AG20443 (cell line): Measurements from ENCODE around the gene SELENOO.

ENCODE experiments used
- DNase-seq: peaks from one replicate; pipeline ENCODE4 v3.0.0; 2012; ENCODE audit warnings: low spot score, mixed read lengths

Gene SELENOO

DNA sequence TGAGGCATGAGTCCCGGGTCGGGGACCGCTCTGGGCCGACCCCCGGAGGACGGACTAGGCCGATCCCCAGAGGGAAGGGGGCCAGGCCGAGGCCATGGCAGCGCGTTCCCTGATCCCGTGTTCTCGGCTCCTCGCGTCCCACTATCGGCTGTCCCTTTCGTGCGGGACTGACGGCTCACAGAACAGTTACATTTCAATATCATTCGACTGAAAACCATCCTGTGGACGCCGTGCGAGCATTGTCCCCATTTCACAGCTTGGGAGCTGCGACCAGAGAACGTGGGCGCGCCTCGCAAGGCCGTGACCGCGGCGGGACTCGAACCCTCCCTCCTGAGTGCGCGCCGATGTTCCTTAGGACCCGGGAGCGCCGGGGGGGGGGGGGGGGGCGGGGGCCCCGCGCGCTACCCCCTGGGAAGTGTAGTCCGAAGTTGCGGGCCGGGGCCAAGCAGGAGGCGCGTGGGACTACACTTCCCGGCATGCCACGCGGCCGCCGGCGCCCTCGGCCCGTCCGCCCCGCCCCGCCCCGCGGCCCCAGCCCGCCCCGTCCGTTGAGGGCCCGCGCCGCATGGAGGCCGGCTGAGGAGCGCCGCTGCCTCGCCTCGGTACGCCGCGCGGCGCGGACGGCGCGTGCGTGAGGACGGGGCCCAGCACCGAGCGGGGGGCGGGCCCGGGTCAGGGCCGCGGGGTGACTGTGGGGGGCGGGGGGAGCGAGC is 15.3 kb upstream of the SELENOO start, which contains the start of gene TRABD:
Gene TRABD (plus strand): TSS at position 539 of the 713 bp plus-strand sequence. CDS start 7,148 bp downstream, outside the sequence.
- DNase-seq = peak; percentile 98

DNA sequence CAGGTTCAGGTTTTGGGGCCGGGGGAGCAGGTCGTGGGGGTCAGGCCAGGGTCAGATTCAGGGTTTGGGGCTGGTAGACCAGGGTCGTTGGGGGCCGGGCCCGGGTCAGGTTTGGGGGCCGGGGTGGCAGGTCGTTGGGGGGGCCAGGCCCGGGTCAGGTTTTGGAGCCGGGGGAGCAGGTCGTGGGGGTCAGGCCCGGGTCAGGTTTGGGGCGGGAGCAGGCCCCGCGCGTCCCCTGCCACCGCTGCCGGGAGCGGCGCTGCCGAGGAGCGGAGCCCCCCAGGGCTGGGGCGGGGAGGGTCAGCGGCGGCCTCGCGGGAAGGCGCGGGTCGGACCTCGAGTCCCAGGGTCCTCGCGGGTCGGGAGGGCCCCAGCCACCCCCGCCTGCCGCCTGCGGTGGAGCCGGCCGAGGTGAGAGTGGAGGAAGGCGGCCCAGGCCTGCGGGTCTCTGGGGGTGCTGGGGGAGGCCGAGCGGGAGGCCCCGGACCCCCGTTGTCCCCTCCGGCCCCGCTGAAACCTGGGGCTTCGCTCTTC is 14.6 kb upstream of the SELENOO start:
- no peak for DNase-seq

DNA sequence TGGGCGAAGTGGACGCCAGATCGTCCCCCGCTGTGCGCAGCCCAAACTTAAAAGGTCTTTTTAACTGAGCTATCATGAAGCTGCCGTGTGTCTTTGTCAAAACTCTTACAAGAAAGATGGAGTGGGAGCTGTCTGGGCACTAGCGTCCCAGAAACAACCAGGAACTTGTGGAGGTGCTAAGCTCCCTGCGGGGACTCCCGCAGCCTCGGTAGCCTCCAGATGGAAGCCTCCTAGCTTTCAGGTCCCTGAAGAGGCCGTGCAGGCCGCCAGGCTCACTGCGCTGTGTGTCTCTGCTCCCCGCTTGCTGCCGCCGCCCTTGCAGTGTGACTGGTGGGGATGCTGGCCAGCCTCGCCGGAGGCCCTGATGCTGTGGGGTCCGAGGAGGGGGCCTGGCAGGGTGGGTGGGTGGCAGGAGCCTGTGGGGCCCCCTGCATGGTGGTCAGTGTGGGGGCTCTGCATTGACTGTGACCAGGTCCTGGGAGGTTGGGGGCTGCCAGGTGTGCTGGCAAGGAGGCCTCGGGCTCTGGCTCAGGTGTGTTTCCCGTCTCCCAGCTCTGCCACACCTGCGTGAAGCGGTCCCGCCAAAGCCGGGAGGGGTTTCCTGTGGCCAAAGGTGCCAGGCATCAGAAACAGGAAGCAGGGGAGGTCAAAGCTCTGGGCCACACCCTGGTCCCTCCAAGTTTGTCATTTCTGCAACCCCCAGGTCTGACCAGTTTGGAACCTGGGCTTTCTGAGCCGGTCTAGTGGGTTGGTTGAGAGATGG is 13.9 kb upstream of the SELENOO start:
- peak; percentile 39 for DNase-seq

DNA sequence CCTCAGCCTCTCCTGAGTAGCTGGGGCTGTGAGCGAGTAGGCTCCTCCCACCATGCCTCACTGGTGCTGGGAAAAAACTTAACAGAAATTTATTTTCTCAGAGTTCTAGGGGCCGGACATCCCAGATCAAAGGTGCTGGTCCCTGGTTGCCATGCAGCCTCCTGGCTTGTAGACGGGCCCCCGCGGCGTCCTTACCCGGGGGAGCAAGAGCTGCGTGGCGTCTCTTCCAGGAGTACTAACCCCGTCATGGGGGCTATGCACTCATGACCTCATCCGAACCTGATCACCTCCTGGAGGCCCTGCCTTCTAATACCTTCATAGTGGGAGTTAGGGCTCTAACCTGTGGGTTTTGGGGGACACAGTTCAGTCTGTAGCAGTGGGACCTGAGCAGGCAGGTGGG is 12.5 kb upstream of the SELENOO start:
- DNase-seq = no peak

DNA sequence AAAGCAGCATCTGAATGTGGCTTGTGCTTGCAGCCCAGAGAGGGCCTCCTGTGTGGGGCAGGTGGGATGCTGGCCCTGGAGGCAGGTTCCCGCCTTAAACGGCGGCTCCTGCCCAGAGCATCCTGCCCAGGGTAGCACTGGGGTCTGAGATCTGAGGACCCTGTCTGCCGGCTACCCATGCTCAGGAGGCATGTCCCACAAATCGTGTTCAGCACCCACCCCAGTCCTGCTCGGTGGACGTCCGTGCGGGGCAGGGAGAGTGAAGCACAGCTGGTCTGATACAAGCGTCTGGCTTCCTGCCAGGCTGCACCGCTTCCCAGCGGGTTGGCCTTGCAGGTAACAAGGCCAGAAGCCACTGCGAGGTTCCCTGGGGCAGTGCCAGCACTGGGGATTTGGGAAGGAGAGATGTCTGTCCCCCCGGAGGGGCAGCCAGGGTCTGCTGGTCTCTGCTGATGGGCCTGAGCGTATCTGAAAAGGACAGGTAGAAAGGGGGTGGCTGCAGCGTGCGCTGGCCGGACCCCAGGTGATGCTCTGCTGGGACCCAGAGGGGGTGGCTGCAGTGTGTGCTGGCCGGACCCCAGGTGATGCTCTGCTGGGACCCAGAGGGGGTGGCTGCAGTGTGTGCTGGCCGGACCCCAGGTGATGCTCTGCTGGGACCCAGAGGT is 11.5 kb upstream of the SELENOO start:
- DNase-seq = no peak

DNA sequence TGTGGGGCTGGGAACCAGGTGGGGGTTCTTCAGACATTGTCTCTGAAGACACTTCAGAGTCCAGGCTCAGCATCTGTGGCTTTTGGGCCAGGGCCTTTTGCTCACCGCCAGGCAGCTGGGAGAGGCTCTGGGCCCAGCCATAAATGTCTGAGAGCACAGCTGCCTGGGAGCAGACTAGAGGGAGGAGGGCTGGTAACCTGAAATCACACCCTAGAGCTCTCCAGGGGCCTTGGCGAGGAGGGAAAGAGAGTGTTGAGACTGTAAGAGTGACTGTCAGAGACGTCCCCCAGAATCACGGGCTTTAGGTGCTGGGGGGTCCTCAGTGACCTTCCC is 11.0 kb upstream of the SELENOO start:
- DNase-seq = peak; percentile 34

DNA sequence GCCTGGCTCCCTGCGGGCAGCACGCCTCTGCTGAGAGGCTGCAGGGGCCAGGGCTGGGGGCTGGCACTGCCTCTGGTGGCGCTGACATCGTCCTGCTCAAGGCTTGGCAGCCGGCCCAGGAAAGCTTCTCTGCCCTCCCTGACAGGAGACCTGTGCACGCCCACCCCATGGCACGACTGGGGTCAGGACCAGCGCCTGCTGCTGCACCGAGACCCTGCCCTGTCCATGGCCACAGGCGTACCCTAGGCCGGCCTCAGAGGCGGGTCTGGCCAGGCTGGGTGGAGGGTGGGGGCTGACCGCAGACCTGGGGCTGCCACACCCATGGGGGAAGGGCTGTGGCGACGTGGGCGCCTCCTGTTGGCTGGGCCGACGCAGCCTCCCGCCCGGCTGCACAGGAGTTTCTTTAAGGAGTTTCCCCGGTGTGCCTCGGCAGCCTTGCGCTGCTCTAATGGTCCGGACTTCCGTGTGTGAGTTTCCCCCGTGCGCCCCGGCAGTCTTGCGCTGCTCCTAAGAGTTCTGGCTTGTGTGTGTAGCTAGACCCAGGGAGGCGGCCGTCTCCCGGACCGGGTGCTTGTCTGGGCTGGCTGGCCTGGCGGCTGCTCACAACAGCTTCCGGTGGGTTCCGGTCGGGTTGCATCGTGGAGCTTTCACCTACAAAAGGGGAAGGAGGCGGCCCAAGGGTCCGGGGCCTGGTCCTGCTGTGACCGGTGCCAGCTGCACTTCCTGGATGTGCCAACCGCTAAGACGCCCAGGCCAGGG is 10.4 kb upstream of the SELENOO start:
- peak; percentile 83 for DNase-seq

DNA sequence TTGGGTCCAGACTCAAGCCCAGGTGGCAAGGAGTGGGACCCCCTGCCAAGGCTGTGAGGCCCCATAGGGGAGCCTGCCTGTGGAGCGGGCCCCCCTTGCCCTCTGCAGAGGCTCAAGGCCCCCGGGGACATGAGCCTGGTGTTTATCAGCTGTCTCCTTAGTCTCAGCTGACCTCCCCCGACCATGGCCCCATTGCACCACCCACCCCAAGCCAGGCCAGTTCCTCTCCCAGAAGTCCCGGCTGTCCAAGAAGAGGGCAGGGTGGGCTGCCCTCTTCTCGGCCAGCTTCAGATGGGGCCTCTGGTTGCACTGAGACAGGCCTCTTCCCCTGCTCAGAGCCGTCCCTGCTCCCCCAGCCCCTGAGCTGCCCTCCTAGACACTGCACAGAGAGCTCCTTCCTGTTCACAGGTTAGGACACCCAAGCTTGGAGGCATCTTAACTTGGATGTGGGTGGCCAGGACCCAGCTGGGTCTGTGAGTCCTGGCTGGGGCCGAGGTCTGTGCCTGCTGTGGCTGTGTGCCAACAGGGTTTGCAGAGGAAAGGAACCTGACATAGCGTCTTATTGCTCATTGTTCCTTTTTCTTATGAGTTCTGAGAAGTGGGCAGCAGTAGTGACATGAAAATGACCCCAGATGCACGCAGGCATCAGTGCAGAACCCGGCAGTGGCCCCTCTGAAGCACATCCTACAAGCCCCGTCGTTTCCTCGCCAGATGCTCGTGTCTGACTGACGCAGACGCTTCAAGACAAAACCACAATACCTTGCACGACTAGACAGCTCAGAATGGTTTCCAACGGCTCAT is 9.7 kb upstream of the SELENOO start:
- no peak for DNase-seq

DNA sequence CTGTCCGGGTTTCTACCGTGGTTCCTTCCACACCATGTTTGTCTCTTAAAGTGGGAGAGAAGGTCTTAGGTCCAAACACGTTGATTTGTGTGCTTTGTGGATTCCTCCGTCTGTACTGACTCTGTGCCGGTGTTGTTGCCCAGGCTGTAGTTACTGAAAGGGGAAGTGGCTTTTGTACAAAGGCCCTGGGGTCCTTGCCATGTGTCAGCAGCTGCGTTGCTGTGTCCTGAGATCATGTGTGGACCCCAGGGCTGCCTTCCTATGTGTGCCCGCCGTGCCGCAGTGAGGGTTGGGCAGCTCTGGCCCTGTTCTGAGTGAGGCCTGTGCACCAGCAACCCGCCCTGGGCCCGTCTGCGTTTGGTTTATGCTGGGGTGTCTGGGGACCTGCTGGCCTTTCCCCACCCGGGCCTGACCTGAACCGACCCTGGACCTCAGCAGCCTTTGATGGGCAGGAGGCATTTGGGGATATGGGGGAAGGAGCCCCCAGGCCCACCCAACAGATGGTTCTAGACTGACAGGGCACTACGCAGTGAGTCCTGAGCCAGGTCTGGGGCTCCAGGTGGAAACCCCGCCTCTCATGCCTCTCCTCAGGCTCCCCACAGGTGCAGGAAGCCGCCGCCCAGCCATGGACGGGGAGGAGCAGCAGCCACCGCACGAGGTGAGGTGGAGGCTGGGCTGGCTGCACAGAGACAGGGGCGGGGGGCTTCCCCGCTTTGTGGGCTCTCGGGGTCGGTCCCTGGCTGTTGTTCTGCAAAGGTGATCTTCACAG is 8.2 kb upstream of the SELENOO start:
- no peak for DNase-seq

DNA sequence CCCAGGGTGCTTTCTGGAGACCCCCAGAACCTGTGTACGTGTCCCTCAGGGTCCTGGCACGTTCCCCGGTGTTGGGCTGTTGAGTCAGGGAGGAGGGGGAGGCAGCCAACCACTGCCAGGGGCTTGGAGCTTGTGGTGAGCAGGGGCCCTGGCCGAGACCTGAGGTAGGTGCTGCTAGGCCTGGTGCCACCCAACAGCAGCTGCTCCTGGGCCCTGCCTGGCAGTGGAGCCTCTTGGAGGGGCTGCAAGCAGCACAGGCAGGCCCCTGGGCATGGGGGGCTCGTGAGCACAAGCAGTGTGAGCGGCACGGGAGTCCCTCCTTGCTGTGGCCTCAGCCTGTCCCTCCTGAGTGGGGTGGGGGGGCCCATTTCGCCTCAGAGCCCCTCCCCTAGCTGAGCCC is 7.2 kb upstream of the SELENOO start:
- DNase-seq = no peak

DNA sequence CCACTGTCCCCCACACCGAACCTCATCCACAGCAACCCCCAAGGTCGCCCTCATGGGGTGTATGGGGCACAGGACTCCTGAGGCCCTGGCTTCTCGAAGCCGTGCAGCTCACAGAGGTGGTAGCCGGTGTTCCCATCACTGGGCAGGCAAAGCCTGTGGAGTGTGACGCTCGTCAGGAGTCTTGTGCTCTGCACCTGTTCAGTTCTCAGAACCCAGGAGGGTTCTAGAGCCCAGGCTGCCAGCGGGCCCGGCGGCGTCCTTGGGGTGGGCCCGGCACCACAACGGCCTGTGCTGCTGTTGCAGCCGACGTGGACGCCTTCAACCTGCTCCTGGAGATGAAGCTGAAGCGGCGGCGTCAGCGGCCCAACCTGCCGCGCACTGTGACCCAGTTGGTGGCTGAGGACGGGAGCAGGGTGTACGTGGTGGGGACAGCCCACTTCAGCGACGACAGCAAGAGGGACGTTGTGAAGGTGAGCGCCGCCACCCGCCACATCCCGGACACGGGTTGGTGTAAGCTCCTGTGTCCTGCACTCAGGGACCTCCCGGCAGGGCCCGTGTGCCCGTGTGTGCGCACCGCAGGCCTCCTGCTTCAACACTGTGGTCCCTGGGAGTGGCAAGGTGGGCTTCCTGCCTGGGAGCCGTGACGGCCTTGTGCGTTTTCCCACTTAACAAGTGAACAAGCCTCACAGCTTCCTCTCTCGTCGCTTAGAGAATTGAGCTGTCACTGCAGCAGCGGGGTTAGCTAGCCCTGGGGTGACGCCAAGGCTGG is 6.6 kb upstream of the SELENOO start:
- no peak for DNase-seq

DNA sequence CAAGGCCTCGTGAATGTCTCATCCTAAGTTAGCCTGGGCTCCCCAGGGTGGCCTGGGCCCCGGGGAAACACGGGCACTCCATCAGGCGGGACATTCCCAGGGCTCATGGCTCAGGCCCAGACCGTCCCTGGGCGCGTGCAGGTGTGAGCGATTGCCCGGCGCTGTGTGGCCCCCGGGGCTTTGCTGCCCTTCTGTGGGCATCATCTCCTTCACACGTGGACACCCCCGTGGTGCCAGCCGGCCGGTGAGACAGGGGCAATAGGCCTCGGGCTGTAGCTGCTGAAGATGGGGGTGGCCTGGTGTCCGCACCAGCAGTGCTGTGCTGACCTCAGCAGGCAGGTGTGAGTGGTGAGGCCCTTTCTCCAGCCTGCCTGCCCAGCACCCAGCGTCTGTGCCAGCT is 4.6 kb upstream of the SELENOO start:
- DNase-seq = no peak

DNA sequence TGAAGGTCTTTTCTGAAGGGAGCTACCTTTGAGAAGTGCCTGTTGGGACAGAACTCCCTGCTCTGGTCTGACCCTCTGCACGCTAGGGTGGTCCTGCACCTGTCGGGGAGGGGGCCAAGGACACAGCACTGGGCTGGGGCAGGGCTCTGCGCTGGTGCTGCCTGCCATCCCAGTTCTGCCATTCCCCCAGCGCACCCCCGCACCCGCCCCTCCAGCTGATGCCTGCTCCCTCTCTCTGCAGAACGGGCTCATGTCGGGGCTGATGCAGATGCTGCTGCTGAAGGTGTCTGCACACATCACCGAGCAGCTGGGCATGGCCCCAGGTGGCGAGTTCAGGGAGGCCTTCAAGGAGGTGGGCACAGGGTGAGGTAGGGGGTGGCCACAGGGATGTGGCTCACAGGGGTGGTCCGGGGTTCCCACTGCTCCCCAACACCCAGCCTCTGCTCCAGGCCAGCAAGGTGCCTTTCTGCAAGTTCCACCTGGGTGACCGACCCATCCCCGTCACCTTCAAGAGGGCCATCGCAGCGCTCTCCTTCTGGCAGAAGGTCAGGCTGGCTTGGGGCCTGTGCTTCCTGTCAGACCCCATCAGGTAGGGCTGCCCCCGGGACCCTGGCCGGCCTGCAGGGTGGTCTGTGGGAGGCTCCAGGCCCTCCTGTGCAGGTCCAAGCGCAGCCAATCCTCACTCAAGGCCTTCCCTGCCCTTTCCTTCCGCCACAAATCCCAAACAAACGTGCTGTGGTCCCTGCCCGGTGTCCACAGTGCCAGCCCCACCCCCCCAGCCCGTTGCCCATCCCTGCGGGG is 3.6 kb upstream of the SELENOO start:
- DNase-seq = no peak

DNA sequence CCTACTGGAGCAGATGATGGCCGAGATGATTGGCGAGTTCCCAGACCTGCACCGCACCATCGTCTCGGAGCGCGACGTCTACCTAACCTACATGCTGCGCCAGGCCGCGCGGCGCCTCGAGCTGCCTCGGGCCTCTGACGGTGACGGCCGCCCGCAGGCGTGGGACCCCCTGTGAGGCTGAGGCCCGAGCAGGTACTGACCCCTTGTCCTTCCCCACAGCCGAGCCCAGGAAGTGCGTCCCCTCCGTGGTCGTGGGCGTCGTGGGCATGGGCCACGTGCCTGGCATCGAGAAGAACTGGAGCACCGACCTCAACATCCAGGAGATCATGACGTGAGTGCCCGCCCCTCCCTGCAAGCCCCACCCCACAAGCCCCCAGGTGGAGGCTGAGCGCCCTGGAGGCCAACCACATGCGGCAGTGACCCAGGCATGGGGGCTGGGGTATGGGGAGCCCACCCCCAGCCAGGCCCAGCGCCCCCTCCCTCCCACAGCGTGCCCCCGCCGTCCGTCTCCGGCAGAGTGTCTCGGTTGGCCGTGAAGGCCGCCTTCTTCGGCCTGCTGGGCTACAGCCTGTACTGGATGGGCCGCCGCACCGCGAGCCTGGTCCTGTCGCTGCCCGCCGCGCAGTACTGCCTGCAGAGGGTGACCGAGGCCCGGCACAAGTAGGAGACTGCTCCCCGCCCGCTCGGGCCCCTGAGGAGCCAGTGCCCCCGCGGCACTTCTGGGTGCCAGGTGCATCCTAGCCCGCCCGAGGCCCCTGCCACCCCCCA is 2.8 kb upstream of the SELENOO start:
- DNase-seq = no peak

DNA sequence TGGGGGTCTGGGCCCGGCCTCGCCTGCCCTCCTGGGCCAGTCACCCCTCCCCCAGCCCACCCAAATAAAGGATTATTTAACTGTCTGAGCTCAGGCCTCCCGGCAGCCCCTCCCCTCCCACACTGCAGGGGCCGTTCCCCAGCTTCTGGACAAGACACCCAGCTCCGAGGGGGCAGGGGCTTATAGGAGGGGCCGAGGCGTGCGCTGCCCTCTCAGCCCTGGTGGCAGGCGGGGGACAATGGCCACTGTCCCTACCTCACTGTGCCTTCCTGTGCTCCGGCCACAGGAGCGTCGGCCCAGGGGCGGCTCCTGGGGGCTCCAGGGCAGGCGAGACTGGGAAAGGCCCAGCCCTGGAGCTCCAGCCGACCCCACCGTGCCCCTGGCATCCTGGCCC is 2.2 kb upstream of the SELENOO start:
- DNase-seq = no peak

DNA sequence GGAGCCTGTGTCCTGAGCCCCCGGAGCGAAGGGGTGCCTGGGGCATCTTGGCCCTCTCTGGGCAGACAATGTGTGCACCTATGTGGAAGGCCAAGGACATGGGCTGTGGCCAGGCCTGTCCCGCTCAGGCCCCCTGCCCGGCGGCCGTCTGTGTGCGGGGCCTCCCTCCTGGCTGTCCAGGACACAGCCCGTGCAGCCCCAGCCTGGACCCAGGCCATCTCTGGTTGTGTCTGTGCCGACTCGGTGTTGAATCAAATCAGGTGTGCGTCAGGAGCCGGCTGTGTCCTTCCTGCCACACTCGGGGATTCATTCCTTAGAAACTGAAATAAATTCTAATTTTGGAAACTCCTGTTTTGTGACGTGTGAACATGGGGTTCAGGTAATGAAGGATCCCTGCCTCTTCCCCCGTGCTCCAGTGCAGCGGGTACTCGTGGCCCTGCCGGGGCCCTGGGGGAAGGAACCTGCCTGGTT is 1.5 kb upstream of the SELENOO start:
- no peak for DNase-seq

DNA sequence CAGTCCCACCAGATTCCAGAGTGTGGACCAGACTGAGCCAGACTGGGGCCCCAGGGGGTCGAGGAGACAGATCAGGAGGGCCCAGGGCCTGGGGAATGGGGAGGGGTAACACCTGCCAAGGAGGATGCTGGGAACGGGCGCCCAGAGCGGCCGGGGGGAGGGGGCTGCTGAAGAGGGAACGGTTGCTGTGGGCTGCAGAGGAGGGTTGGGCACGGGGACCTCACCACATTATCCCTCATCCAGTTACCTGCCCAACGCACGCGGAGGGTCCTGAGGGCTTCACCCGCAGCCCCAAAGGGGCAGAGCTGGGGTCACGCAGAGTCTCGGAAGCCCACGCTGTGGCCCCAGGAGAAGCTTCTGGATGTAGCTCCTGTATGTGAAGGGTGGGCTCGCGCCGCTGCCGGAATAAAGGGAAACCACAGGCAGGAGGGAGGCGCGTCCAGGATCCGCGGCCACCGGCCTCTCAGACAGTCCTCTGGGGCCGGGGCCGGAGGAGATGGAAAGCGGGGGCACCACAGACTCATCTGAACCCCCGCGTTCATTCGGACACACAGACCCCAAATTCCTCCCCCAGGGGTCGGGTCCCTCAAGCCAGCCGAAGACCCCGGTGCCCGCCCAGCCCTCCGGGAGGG is 866 bp upstream of the SELENOO start:
- DNase-seq = peak; percentile 45
